Stimulated activated CD8-positive, alpha-beta memory T cell treated with anti-CD3 and anti-CD28 coated beads, Interleukin-15, amount 100 ng/mL, for 4 hours (primary cell): Measurements from ENCODE around the gene ANGPTL3.

Experiments
- DNase-seq, 2 donors: peaks; one replicate each; pipeline ENCODE4 v3.0.0-alpha.2; 2020; ENCODE audit warnings: low read depth in 2 of 2

Gene ANGPTL3

DNA sequence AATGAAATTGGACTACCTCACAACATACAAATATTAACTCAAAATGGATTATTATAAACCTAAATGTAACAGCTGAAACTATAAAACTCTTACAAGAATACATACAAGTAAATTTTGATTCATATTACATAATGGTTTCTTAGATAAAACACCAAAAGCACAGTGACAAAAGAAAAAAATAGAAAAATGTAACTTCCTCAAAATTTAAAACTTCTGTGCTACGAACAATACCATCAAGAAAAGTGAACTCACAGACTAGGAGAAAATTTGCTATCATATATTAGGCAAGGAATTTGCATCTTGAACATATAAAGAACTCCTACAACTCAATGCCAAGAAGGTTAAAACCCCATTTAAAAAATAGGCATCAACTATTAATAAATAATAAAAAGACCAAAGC lies 31.2 kb downstream of the ANGPTL3 start:
- DNase-seq: no peak

DNA sequence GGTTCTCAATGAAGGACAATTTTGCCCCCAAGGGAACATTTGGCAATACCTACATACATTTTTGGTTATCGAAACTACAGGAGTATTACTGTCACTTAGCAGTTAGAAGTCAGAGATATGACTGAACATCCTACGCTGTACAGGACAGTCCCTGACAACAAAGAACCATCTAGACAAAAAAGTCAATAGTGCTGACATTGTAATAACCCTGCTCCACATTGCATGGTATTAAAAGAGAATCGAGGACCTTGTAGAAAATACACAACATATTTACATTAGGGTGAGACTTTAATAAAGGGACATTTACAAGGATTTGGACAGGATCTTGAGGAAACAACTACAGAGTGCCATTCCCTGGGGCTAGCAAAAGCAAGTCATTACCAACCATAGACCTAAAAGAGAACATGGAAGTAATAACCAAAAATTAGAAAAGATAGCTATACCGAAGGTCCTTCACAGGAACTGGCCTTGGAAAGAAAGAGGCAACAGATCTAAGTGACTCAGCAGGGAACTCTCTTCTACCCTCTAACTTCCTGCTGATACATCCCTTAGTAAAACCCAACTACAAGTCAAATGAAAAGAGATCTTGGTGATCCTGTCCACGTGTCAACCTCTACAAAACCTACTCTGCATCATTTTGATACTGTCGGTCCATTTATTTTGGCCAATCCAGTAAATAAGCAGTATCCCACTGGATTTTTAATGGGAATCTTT lies 40.2 kb downstream of the ANGPTL3 start:
- no peak for DNase-seq

GRCh38 chr1:62643283-62643682 lies 46.0 kb downstream of the ANGPTL3 start:
- no peak for DNase-seq

DNA sequence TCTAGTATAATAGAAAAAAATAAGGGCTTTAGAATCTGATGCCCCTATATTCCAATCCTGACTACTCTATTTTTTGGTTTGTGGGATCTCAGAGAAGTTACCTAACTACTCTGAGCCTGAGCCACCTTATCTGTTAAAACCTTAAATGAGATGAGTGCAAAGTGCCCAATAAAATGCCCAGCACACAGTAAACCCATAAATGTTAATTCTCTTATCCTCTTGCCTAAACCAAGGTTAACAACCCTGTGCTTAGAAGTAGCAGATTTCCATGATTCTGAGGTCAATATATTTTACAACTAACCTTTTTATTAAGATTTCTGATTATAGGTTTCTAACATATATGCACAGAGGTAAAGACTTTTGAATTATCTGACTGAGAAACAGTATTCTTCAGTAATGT lies 55.1 kb downstream of the ANGPTL3 start:
- no peak for DNase-seq

DNA sequence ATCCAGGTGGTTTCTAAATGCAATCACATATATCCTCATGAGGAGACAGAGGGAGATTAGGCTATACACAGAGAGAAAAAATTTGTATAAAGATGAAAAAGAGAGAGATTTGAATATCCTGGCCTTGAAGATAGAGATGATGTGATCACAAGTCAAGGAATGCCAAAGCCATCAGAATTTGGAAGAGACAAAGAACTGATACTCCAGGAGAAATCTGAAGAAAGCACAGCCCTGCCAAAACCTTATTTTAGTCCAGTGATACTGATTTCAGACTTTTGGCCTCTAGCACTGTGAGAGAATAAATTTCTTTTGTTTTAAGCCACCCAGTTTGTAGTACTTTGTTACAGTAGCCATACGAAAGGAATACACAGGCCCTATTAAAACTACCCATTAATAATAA lies 57.4 kb downstream of the ANGPTL3 start:
- no peak for DNase-seq
